Testis (tissue), 2 donors: ENCODE data around the gene ADARB1.

Experiments used
- CTCF ChIP-seq, 3 experiments: fragments of 450-650 bp in 2 of 3; fragments of 200-600 bp in 1 of 3; sonication (generic) in 1 of 3; IDR thresholded peaks; one replicate each; pipeline ENCODE4 v1.5.1; 2016 to 2019; ENCODE audit warnings: antibody characterized with exemption in 3 of 3, mild to moderate bottlenecking in 2 of 3, moderate library complexity in 1 of 3
- POLR2A ChIP-seq: fragments of 450-650 bp; IDR thresholded peaks from one replicate; pipeline ENCODE4 v1.6.1; 2017; ENCODE audit warnings: antibody characterized with exemption, mild to moderate bottlenecking, moderate library complexity

- TF ChIP-seq CTCF (IDR thresholded peaks at IDR 0.05) (no peak), POLR2A (no peak)
These were observed 69.5 kb downstream of the ADARB1 start for GRCh38 chr21:45143855-45144254.
